GM21723 (cell line): ENCODE measurements around the gene SCGN.

Source experiments
- ATAC-seq: cut with Tn5 transposase; IDR thresholded peaks from one replicate; pipeline ENCODE4 v1.9.1; 2021; ENCODE audit warnings: mild to moderate bottlenecking, moderate library complexity; ENCODE audit not compliant: unreplicated experiment

The SCGN gene

DNA sequence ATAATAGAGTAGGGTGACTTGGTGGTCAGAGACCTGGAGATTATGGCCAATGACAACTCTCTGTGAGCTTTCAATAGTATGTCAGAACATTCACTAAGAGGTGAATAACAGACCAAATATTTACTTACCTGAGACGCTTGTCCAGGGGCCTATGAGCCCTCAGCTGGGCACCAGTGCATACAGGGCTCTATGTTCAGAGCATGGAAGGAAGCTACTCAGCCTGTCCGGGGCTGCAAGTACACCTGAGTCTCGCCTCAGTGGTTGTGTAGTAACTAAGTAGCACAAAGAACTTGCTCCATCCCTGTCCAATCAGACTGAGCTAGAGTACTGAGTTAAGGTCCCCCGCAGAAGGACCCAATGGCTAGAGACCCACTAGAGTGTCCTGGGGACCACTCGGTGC, 11.6 kb upstream of the SCGN start:
- no peak for ATAC-seq

DNA sequence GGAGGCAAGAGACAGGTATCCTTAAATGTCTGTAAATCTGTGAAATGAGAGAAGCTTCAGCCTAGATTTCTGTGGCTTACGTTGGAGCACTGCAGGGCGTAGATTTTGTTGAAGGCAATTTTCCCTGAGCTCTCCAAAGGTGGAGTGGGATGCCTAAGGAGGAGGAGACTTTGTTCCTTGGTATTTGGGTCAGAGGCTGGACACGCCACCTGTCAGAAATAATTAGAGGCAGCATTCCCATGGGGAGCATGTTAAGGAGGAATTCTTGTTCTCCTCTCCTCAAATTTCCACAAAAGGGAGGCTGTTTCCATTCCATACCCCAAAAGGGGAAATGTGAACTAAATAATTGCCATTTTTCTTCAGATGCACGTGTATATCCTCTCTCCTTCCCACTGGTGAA, 11.1 kb upstream of the SCGN start:
- no peak for ATAC-seq

DNA sequence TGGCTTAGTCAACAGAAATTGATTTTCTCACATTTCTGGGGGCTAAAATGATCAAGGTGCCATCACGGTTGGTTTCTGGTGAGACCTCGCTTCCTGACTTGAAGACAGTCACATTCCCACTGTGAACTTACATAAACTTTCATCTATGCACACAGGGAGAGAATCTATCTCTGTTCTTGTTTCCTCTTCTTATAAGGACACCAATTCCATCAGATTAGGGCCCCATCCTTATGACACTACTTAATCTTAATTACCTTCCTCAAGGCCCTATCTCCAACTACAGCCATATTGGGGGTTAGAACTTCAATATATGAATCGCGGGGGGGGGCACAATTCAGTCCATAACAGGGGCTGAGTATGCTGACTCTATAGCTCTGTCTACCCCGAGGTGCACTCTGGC, 10.6 kb upstream of the SCGN start:
- no peak for ATAC-seq

DNA sequence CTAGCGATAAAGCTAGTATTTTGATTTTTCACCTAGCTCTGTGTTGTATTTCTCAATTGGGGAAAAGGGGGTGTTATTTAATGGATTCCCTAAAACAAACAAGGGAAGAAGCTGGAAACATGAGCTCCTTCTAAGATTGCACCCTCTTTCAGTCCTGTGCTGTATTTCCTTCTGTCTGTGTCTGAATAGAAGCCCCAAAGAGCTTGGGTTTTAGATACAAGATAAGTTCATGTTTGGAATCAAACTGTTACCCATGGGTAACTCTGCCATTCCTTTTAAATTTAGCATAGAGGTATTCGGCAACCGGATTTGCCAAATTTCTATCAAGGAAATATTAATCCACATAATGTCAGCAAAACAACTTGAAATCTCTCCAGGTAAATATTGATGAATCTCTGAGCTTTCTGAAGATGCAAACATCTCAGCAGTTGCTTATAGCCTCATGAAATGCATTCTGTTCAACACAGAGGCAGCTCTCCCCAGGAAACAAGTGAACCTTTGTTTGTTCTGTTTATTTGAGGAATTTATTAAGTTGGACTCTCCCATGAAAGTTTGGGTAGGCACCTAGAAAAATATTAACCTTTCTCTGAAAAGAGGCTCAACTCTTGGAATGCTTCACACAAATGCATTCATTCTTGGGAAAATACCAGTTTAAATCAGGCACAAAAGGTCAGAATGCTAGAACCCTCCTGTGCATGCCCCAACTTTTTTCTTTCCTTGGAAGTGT, 9.9 kb upstream of the SCGN start:
- ATAC-seq, result no peak

DNA sequence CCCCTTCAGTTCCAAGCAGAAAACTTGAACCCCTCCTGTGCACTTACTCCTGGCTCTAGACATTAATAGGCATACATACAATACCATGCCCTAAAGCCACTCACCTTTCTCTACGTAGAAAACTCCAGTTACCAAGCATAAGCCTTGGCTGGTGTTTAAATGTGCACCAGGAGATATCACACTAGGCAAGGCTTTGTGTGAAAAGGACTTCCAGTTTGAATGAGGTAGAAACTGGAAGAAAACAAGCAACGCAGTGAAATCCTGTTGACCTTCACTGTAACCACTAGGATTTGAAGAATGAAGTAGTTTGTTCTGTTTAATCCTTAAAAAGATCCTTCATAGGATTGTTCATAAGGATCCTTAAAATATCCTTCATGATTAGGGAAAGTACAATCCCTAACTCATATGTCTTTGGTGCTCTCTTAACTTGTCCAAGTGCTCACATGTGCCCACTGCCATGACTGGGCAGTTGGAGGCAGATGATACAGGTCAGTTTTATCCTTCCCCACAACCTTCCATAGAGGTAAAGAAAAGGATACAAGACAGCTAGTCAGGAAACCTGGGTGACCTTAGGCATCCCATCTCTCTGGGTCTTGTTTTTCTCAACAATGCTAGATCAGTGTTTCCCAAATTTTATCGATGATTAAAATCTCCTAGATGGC, 9.2 kb upstream of the SCGN start:
- no peak for ATAC-seq

DNA sequence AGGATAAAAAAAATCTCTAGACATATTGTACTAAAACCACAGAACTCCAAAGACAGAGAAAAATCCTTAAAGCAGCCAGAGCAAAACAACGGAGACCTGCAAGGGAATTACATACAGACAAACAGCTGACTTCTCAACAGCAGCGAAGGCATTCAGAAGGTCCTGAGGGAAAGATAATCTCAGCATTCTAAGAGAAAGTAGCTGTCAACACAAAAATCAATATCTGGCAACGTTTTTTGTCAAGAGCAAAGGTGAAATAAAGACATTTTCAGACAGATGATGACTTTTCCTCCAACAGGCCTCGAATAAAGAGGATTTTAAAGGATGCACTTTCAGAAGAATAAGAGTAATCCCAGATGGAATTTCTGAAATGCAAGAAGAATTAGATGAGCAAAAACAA, 6.1 kb upstream of the SCGN start:
- ATAC-seq, result no peak

DNA sequence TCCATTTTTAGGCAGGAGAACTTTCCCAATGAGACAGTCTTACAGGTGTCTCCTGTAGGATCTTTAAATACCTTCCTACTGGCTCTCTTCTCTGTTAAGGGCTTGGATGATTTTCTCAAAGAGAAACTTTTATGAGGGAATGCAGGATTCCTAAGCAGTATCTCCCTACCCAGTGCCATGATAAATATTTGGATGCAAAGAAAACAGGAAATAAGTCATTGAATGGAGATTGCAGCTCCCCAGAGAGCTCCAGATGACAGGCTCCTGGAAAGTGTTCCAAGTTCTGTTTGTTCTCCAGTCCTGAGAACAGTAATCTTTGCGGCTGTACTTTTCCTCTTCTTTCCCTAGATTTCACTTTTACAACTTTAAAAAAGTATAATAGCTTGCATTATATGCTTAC, 2.4 kb upstream of the SCGN start:
- no peak for ATAC-seq

DNA sequence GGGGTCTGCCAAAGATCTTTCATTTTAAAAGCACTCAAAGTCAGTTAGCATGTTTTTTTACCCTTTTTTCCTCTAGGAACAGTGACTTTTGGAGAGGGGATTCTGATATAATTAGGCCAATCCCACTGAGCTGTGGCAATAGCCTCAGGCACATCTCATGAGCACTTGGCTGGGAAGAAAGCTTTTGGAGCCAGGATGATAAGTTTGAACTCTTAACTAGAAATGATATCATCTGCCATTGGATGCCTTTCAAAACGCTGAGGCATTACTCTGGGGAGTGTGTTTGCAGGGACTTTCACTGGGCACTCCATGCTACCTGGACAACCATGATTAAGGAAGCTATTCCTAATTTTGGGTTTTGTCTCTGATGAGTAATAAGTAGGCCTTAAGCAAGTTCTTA, 3.7 kb downstream of the SCGN start:
- ATAC-seq, result no peak

DNA sequence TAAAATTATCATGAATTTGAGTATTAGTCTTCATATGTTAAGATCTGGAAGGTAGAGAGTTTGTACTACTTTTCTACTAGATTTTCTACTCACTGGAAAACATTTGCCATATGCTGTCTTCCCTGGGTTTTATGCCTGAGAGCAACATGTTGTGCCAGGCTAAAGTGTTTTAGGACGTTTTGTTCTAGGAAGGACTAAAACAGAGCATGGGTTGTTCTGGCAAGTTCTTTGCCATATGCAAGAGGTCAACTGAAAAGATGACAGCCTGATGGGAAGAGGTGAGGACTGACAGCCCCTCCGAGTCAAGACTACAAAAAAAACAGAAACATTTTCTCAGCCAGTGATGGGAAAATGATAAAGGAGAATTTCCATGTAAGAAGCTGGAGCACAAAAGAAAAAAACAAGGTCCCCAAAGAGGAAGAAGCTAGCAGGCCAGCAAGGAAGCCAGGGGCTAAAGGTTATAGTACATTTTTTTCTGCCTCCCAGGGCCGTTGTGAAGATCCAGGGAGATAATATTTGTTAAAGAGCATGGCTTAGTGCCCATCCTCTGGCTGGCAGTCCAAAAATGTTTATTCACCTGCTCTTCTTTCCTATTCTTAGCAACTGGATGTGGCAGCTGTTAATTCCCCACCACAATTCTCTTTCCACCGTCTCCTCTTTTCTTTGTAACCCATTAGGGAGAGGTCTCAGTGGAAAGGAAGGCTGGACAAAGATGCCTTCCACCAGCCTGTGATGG, 7.8 kb downstream of the SCGN start:
- no peak for ATAC-seq

DNA sequence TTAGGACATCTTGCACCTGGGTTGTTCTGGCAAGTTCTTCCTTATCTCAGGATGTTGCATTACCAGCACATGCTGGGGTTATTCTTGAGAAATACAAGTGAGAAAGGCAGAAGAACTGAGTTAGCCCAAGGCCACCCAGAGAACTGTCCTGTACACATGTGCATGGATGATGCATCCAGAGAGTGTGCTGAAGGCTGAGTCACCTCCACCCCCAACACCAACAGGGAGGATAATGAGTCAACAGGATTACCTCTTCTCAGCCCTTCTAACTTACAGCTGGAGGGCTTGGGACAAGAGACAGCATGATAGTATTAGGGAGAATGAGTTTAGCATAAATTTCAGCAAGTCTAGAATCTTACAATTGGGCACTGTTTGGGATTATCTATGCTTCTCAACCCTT, 8.5 kb downstream of the SCGN start:
- ATAC-seq, result no peak

DNA sequence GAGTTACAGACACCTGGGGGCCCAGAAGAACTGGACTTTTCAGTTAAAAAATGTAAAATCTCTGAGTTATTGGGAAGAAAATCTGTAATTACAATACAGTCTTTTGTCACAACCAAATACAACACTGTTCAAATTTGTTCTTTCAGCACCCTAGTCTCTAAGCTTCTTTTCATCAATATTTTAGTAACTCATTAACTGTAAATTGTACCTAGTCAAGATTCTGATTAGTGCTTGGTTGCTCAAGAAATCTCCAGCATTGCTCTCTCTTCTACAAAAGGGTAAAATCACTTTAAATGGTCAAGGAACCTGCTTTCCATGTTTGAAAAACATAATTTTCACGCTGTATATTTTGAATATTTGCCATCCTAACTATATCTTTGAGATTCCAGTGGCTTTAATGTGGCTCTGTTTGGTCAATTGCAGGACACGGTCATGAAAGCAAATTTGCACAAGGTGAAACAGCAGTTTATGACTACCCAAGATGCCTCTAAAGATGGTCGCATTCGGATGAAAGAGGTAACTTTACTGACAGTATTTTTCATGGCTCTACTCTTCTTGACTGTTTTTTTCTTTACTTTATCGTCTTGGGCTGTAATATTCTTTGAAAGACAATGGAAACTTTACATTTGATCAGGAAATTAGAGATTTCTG, 9.2 kb downstream of the SCGN start:
- no peak for ATAC-seq

DNA sequence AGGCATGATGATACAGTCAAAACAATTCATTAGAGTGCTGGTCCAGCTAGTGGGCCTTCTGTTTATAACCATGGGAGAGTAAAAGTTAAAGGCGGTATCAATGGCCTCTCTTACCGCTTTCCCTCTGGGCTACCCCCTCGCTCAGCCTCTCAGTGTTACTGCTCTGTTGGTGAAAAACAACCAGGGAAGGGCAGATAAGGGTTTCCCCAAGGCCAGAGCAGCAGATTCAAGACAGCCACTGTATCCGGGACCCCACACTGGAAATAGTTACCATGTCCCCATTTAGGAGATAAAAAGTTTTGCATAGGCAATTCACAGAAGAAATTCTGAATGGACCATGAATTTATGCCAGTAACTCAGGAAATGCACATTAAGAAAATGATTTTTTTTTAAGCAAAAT, 13.4 kb downstream of the SCGN start:
- no peak for ATAC-seq

DNA sequence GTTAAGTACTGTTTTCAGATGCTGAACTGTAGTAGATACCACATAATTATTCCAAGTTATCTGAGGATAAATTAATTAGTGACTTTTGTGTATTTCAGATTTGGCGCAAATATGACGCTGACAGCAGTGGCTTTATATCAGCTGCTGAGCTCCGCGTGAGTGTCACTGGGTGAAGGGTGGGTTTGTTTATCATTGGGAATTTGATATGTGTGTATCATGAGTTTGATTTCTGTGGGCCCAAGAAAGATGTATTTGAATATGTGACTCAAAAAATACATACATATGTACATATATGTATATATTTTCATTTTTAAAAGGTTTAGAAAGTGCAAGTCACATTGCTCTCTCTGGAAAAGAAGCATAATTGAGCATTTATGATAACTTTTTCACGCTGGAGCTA, 17.4 kb downstream of the SCGN start:
- no peak for ATAC-seq

DNA sequence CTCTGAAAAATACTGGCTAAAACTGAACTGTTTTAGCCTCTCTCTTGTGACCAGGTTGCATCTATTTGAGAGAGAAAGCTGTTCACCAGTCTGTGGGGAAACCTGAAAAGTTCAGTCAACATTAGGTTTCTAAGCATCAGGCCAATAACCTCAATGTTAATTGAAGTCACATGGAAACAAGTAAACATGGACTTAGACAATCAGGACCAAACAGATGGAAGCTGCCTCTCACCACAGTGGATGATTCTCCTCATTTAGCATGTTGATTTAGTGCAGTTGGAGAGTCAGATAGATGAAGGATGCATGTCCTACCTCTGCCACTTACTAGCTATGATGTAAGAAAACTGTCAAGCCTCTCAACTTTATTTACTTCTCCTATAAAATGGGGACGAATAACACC, 18.2 kb downstream of the SCGN start:
- no peak for ATAC-seq

DNA sequence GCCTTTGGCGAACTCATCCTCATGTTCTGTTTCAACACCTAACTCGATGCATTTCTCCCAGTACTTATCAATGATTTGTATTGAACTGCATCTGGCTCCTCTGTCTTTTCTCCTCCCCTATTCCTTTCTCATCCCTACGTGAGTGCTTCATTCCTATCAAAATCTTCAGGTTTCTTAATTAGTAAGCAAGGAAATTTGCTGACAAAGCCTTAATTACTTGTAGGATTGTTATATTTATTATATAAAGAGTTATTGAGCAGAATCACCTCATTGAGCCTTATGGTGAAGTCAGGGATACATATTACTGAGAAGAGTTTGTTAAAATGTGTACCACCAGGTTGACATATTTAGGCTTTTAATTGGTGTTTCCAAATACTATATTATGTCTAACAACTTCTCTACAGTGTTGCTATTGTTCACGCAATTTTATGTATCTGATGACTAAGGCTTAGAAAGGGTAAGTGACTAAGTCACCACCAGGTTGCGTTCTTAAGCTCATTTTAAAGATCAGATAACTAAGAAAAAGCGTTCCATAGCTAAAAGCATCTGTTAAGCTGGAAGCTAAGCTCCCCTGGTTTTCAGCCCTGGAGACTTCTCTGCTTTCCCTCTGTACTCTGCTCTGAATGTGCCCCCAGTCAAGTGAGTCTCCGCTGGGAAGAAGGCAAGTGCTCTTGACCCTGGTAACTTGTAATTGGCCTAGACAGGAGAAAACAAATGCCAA, 18.9 kb downstream of the SCGN start:
- no peak for ATAC-seq

DNA sequence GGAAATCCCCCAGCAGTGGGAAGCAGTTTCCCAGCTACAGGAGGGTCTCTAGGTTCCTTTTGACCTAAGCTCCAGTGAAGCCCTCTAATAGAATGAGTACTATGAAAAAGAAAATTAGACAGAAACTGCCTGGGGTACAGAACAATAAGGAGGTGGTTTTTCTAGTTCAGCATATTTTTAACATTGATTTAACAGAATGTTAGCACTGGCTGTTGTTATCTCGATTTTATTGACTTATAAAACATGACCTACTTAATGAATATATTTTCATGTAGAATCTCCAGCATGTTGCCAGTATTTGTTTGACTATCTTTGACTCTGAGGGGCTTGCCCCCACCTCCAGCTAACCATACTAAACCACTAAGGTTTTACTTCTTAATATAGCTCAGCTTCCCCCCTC, 19.6 kb downstream of the SCGN start:
- ATAC-seq, result no peak

DNA sequence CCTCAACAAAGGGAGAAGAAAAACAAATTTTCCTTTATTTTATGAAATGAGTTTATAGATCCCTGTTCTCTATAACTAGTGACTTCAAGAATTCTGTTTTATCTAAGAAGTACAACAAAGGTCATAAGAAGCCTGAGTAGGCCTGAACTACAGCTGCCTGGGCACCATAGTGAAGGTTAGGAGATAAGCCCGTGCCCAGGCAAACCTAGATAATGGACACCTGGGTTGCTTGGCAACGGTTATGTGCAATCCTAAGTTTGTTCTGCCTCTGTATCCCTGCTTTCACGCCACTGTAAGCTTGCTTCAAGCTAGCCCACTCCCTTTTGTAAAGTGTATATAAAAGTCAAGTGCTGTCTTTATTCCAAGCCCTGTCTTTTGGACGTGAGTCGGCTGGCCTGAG, 23.2 kb downstream of the SCGN start:
- no peak for ATAC-seq

DNA sequence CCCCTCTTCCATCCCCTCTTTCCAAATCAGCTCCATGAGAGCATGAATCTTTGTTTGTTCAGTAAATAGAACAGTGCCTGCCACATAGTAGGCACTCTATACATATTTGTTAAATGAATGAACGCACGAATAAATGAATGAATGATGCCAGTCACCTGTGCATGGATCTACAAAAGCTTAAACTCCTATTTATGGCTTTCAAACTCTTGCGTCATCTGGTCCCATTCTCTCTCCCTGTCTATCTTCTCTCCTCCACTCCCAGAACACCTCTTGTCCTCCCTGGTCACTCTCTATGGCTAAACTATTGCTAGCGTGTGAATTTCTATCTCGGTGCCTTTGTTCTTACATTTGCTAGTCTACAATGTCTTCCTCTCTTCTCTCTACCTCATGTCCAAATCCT, 24.8 kb downstream of the SCGN start:
- ATAC-seq, result no peak

DNA sequence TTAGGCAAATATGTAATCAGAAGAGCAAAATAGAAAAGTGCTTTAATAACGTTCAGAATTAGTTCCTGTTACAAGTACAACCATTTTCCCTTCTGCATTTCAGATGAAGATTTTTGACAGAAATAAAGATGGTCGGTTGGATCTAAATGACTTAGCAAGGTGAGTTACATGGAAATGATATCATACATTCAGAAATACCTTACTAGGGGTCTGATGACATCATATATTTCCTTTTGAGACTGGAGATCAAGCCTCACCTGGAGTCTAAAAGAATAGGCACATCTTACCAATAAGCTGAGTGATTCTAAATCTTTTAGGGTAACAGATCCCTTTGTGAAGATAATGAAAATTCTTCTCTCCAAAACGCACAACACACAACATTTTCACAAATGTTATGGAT, 29.8 kb downstream of the SCGN start:
- no peak for ATAC-seq

DNA sequence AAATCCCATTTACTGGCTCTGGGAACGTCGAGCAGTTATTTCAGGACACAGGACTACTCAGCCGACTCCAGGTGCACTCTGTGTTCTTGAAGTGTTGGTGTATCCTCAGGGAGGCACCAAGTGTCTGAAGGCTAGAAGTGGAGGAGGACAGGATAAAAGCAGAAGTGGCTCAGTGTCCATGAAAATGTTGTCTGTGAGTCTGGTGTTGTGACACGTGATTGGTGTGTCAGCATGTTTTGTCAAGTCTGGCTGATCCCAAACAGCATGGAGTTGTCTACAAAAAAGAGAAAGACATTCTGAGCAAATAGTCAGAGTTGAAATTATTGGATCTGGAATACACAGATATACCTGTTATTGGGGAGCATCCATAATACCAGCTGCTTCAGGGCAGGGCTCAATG, 30.3 kb downstream of the SCGN start:
- no peak for ATAC-seq

DNA sequence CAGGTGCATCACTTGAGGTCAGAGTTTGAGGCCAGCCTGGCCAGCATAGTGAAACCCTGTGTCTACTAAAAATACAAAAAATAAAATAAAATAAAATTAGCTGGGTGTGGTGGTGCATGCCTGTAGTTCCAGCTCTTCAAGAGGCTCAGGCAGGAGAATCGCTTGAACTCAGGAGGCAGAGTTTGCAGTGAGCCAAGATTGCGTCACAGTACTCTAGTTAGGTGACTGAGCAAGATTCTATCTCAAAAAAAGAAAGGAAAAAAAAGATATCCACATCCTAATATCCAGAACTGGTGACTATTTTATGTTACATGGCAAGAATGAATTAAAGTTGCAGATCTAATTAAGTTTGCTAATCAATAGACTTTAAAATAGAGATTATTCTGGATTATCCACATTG, 32.5 kb downstream of the SCGN start:
- ATAC-seq, result no peak
